GM12878 (cell line): ENCODE measurements around the gene TNFSF12. TPM values are rescaled to one million over a fixed set of nuclear protein-coding genes. Genes with fewer than 3 reads are reported as not detected.

Experiments used
- BRCA1 ChIP-seq: IDR thresholded peaks from 2 replicates; pipeline ENCODE4 v1.6.1; 2011; ENCODE audit warnings: low read depth, low read length, improper control_type of control experiment
- EGR1 ChIP-seq, 2 experiments: IDR thresholded peaks; 1 replicate in 1 of 2; 2 replicates in 1 of 2; pipeline ENCODE4 v1.6.1; 2011 to 2012; ENCODE audit warnings: low read depth in 2 of 2, low read length in 2 of 2, borderline replicate concordance in 1 of 2, mild to moderate bottlenecking in 1 of 2, moderate library complexity in 1 of 2
- EZH2 ChIP-seq: IDR thresholded peaks from 2 replicates; pipeline ENCODE4 v1.6.1; 2012; ENCODE audit warnings: low read depth, mild to moderate bottlenecking, control low read depth, inconsistent platforms, low read length, borderline replicate concordance; ENCODE audit not compliant: control insufficient read depth
- HDAC6 ChIP-seq: fragments of 200-600 bp; sonication (generic); IDR thresholded peaks from one replicate; pipeline ENCODE4 v1.8.0; 2017; ENCODE audit warnings: antibody characterized with exemption; ENCODE audit not compliant: unreplicated experiment
- KAT2A ChIP-seq: conservative IDR thresholded peaks from 2 replicates; pipeline ENCODE4 v1.6.1; 2011; ENCODE audit warnings: low read depth, low read length; ENCODE audit not compliant: control insufficient read depth
- RB1 ChIP-seq: fragments of 450-650 bp; formaldehyde crosslinking; IDR thresholded peaks from 2 replicates; pipeline ENCODE4 v1.6.1; 2017; ENCODE audit warnings: mild to moderate bottlenecking, borderline replicate concordance
- RBBP5 ChIP-seq: fragments of 200-600 bp; sonication (generic); conservative IDR thresholded peaks from 2 replicates; pipeline ENCODE4 v1.6.1; 2016
- RUNX3 ChIP-seq: IDR thresholded peaks from 2 replicates; pipeline ENCODE4 v1.6.1; 2012; ENCODE audit warnings: low read length, inconsistent platforms
- STAT1 ChIP-seq: fragments of 450-650 bp; conservative IDR thresholded peaks from 2 replicates; pipeline ENCODE4 v1.6.1; 2014; ENCODE audit warnings: antibody characterized with exemption, mild to moderate bottlenecking
- SUPT20H ChIP-seq: IDR thresholded peaks from 2 replicates; pipeline ENCODE4 v1.6.1; 2011; ENCODE audit warnings: low read depth, mild to moderate bottlenecking, low read length, moderate library complexity, borderline replicate concordance; ENCODE audit not compliant: control insufficient read depth
- TCF7 ChIP-seq: IDR thresholded peaks from 2 replicates; pipeline ENCODE4 v1.6.1; 2014; ENCODE audit warnings: antibody characterized with exemption, borderline replicate concordance
- WRNIP1 ChIP-seq: IDR thresholded peaks from 2 replicates; pipeline ENCODE4 v1.6.1; 2011; ENCODE audit warnings: low read depth, low read length, improper control_type of control experiment, borderline replicate concordance
- ZNF207 ChIP-seq: fragments of 450-650 bp; IDR thresholded peaks from 2 replicates; pipeline ENCODE4 v1.6.1; 2014; ENCODE audit warnings: antibody characterized with exemption, mild to moderate bottlenecking, borderline replicate concordance
- ZSCAN29 ChIP-seq: fragments of 450-650 bp; IDR thresholded peaks from 2 replicates; pipeline ENCODE4 v1.6.1; 2017; ENCODE audit warnings: mild to moderate bottlenecking, moderate library complexity
- polyA plus RNA-seq, 11 experiments: library from polyadenylated mRNA; depleted of rRNA in 4 of 11; unstranded in 6 of 11; stranded (reverse) in 5 of 11; fragments of >200 nt; fragmentation: Nextera tagmentation in 4 of 11; fragmentation: Illumina TruSeq in 1 of 11; extraction: Ambion mirVana in 4 of 11; extraction: Trizol in 1 of 11; gene quantifications; 1 replicate in 1 of 11; 2 replicates in 10 of 11; pipeline versions ENCODE4 v1.2.1 to v1.2.3, GENCODE V29; 2011 to 2016; ENCODE audit warnings: inconsistent platforms in 2 of 11, missing spikeins in 2 of 11, low read depth in 1 of 11
- total RNA-seq, 4 experiments: library from RNA; depleted of rRNA in 3 of 4; stranded (reverse); fragments of >200 nt in 3 of 4; fragmentation: Illumina TruSeq in 1 of 4; extraction: Trizol in 1 of 4; gene quantifications; 2 replicates each; pipeline versions ENCODE4 v1.2.1 to v1.2.3, GENCODE V29; 2013 to 2021
- TF ChIP-seq, protein P1 (sequence below): fragments of 450-650 bp; conservative IDR thresholded peaks from 2 replicates; pipeline ENCODE4 v1.6.1; 2017; ENCODE audit warnings: mild to moderate bottlenecking, moderate library complexity
- TF ChIP-seq, protein P2 (sequence below): fragments of 450-650 bp; IDR thresholded peaks from 2 replicates; pipeline ENCODE4 v1.6.1; 2017; ENCODE audit warnings: borderline replicate concordance
- TF ChIP-seq, protein P3 (sequence below): fragments of 450-650 bp; IDR thresholded peaks from 2 replicates; pipeline ENCODE4 v1.6.1; 2017; ENCODE audit warnings: mild to moderate bottlenecking, moderate library complexity
- TF ChIP-seq, protein P4 (sequence below): fragments of 450-650 bp; IDR thresholded peaks from 2 replicates; pipeline ENCODE4 v1.6.1; 2016; ENCODE audit warnings: mild to moderate bottlenecking, moderate library complexity, borderline replicate concordance
- TF ChIP-seq, protein P5 (sequence below): IDR thresholded peaks from 2 replicates; pipeline ENCODE4 v1.6.1; 2011; ENCODE audit warnings: low read depth, mild to moderate bottlenecking, low read length, moderate library complexity, borderline replicate concordance; ENCODE audit errors: extremely low read depth

Gene TNFSF12
- total and polyA plus RNA-seq, 10 of the 15 experiments (the other 5 are each of a cell fraction or from before 2014, with no cell fraction given): 0.32 to 7.0 (median 2.6) TPM

DNA sequence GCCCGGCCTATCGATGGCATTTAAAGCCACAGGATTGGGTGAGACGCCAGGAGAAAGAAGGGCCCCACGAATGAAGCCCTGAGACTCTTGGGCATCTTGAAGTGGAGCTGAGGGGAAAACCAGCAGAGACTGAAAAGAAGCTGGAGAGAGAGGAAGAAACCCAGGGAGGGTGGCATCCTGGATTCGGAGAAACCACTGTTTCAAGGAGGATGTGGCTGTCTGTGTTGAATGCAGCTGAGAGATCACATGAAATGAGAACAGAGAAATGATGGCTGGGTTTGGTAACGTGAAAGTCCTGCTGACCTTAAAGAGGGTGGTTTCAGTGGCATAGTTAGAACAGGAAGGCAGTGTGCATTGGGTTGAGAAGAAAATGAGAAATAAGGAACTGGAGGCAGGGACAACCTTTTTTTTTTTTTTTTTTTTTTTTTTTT lies 3.8 kb downstream of the TNFSF12 start (continued):
- TF ChIP-seq, protein P1, sequence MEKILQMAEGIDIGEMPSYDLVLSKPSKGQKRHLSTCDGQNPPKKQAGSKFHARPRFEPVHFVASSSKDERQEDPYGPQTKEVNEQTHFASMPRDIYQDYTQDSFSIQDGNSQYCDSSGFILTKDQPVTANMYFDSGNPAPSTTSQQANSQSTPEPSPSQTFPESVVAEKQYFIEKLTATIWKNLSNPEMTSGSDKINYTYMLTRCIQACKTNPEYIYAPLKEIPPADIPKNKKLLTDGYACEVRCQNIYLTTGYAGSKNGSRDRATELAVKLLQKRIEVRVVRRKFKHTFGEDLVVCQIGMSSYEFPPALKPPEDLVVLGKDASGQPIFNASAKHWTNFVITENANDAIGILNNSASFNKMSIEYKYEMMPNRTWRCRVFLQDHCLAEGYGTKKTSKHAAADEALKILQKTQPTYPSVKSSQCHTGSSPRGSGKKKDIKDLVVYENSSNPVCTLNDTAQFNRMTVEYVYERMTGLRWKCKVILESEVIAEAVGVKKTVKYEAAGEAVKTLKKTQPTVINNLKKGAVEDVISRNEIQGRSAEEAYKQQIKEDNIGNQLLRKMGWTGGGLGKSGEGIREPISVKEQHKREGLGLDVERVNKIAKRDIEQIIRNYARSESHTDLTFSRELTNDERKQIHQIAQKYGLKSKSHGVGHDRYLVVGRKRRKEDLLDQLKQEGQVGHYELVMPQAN: no peak
- TF ChIP-seq WRNIP1: no peak
- no peak for TF ChIP-seq EGR1 (IDR thresholded peaks at IDR 0.05; ENCODE audit: borderline replicate concordance in 1 of 2, low read depth in 2 of 2, low read length in 2 of 2)
- TF ChIP-seq RB1: no peak
- no peak for TF ChIP-seq ZSCAN29
- no peak for TF ChIP-seq BRCA1
- TF ChIP-seq, protein P2, sequence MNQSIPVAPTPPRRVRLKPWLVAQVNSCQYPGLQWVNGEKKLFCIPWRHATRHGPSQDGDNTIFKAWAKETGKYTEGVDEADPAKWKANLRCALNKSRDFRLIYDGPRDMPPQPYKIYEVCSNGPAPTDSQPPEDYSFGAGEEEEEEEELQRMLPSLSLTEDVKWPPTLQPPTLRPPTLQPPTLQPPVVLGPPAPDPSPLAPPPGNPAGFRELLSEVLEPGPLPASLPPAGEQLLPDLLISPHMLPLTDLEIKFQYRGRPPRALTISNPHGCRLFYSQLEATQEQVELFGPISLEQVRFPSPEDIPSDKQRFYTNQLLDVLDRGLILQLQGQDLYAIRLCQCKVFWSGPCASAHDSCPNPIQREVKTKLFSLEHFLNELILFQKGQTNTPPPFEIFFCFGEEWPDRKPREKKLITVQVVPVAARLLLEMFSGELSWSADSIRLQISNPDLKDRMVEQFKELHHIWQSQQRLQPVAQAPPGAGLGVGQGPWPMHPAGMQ: no peak
- TF ChIP-seq HDAC6: no peak
- TF ChIP-seq KAT2A: no peak
- TF ChIP-seq, protein P3, sequence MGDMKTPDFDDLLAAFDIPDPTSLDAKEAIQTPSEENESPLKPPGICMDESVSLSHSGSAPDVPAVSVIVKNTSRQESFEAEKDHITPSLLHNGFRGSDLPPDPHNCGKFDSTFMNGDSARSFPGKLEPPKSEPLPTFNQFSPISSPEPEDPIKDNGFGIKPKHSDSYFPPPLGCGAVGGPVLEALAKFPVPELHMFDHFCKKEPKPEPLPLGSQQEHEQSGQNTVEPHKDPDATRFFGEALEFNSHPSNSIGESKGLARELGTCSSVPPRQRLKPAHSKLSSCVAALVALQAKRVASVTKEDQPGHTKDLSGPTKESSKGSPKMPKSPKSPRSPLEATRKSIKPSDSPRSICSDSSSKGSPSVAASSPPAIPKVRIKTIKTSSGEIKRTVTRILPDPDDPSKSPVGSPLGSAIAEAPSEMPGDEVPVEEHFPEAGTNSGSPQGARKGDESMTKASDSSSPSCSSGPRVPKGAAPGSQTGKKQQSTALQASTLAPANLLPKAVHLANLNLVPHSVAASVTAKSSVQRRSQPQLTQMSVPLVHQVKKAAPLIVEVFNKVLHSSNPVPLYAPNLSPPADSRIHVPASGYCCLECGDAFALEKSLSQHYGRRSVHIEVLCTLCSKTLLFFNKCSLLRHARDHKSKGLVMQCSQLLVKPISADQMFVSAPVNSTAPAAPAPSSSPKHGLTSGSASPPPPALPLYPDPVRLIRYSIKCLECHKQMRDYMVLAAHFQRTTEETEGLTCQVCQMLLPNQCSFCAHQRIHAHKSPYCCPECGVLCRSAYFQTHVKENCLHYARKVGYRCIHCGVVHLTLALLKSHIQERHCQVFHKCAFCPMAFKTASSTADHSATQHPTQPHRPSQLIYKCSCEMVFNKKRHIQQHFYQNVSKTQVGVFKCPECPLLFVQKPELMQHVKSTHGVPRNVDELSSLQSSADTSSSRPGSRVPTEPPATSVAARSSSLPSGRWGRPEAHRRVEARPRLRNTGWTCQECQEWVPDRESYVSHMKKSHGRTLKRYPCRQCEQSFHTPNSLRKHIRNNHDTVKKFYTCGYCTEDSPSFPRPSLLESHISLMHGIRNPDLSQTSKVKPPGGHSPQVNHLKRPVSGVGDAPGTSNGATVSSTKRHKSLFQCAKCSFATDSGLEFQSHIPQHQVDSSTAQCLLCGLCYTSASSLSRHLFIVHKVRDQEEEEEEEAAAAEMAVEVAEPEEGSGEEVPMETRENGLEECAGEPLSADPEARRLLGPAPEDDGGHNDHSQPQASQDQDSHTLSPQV: no peak
- TF ChIP-seq ZNF207: no peak
- TF ChIP-seq, protein P4, sequence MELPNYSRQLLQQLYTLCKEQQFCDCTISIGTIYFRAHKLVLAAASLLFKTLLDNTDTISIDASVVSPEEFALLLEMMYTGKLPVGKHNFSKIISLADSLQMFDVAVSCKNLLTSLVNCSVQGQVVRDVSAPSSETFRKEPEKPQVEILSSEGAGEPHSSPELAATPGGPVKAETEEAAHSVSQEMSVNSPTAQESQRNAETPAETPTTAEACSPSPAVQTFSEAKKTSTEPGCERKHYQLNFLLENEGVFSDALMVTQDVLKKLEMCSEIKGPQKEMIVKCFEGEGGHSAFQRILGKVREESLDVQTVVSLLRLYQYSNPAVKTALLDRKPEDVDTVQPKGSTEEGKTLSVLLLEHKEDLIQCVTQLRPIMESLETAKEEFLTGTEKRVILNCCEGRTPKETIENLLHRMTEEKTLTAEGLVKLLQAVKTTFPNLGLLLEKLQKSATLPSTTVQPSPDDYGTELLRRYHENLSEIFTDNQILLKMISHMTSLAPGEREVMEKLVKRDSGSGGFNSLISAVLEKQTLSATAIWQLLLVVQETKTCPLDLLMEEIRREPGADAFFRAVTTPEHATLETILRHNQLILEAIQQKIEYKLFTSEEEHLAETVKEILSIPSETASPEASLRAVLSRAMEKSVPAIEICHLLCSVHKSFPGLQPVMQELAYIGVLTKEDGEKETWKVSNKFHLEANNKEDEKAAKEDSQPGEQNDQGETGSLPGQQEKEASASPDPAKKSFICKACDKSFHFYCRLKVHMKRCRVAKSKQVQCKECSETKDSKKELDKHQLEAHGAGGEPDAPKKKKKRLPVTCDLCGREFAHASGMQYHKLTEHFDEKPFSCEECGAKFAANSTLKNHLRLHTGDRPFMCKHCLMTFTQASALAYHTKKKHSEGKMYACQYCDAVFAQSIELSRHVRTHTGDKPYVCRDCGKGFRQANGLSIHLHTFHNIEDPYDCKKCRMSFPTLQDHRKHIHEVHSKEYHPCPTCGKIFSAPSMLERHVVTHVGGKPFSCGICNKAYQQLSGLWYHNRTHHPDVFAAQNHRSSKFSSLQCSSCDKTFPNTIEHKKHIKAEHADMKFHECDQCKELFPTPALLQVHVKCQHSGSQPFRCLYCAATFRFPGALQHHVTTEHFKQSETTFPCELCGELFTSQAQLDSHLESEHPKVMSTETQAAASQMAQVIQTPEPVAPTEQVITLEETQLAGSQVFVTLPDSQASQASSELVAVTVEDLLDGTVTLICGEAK: no peak
- TF ChIP-seq RUNX3: peak; percentile 83
- TF ChIP-seq SUPT20H: no peak
- TF ChIP-seq TCF7: no peak
- TF ChIP-seq, protein P5, sequence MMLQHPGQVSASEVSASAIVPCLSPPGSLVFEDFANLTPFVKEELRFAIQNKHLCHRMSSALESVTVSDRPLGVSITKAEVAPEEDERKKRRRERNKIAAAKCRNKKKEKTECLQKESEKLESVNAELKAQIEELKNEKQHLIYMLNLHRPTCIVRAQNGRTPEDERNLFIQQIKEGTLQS: no peak
- TF ChIP-seq EZH2: no peak
- TF ChIP-seq STAT1: no peak
- TF ChIP-seq RBBP5: no peak
